OCI-LY3 (cell line): ENCODE measurements around the gene SLCO2B1.

ENCODE experiments used
- EZH2phosphoT487 ChIP-seq: fragments of 200-600 bp; shearing (Covaris generic); IDR thresholded peaks from 2 replicates; pipeline ENCODE4 v1.6.1; 2018; ENCODE audit warnings: antibody characterized with exemption, mixed run types, low read depth
- TF ChIP-seq, protein P1 (sequence below): fragments of 200-600, 300-600 bp; sonication (generic); IDR thresholded peaks from 2 replicates; pipeline ENCODE4 v1.5.1; 2014; ENCODE audit warnings: antibody characterized with exemption, low read length, low read depth

DNA sequence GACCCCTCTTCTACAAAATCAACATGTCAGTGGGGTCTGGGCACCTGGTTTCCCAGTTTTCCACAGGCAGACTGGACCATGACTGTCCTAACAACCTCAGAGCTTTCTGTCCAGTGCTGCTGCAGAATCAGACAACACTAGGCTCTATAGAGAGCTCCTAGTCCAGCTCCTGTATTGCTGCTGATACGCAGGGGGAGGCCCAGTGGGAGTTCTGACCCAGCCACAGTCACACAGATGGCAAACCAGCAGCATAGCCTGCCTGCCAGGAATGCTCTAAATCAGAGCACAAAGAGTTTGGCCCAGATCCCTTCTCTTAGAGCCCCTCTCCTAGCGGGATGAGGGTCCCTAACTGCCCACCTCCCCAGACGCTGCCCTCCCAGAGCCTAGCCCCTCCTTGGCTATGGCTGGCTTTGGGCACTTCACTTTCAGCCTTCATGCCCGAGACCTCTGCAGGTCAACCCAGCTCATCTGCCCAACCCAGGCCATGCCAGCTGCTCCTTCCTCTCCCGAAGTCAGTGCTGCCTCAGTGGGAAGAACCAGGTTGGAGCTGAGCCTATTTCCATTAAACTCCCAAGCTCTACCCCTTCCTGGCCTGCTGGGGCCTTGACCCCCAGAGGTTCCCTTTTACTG is 15.8 kb upstream of the SLCO2B1 start:
- TF ChIP-seq, protein P1, sequence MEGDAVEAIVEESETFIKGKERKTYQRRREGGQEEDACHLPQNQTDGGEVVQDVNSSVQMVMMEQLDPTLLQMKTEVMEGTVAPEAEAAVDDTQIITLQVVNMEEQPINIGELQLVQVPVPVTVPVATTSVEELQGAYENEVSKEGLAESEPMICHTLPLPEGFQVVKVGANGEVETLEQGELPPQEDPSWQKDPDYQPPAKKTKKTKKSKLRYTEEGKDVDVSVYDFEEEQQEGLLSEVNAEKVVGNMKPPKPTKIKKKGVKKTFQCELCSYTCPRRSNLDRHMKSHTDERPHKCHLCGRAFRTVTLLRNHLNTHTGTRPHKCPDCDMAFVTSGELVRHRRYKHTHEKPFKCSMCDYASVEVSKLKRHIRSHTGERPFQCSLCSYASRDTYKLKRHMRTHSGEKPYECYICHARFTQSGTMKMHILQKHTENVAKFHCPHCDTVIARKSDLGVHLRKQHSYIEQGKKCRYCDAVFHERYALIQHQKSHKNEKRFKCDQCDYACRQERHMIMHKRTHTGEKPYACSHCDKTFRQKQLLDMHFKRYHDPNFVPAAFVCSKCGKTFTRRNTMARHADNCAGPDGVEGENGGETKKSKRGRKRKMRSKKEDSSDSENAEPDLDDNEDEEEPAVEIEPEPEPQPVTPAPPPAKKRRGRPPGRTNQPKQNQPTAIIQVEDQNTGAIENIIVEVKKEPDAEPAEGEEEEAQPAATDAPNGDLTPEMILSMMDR, result no peak
- no peak for TF ChIP-seq EZH2phosphoT487
